HCT116 (cell line): Measurements from ENCODE around the gene SLC35D1.

Source experiments
- CTCF ChIP-seq, 3 experiments: fragments of 200-600 bp in 1 of 3; sonication (generic) in 1 of 3; IDR thresholded peaks in 2 of 3; conservative IDR thresholded peaks in 1 of 3; 2 replicates each; pipeline ENCODE4 v1.5.1; 2012 to 2017; ENCODE audit warnings: low read depth in 2 of 3, low read length in 2 of 3, antibody characterized with exemption in 1 of 3, borderline replicate concordance in 1 of 3, control low read depth in 1 of 3, mild to moderate bottlenecking in 1 of 3, mixed read lengths in 1 of 3, mixed run types in 1 of 3, moderate library complexity in 1 of 3; ENCODE audit not compliant: insufficient read depth in 1 of 3
- EZH2 ChIP-seq: fragments of 200-600 bp; sonication (generic); IDR thresholded peaks from 2 replicates; pipeline ENCODE4 v1.6.1; 2017; ENCODE audit warnings: antibody characterized with exemption, mixed run types
- EZH2phosphoT487 ChIP-seq: fragments of 200-600 bp; IDR thresholded peaks from 2 replicates; pipeline ENCODE4 v1.6.1; 2018; ENCODE audit warnings: antibody characterized with exemption, borderline replicate concordance
- REST ChIP-seq: IDR thresholded peaks from 2 replicates; pipeline ENCODE4 v1.6.1; 2012; ENCODE audit warnings: low read depth
- SIN3A ChIP-seq: IDR thresholded peaks from 2 replicates; pipeline ENCODE4 v1.6.1; 2012; ENCODE audit warnings: low read depth
- SP1 ChIP-seq: IDR thresholded peaks from 2 replicates; pipeline ENCODE4 v1.6.1; 2012; ENCODE audit warnings: low read depth
- ZFX ChIP-seq: fragments of 450-650 bp; IDR thresholded peaks from 2 replicates; pipeline ENCODE4 v1.6.1; 2017

GRCh38 chr1:66982561-66983260, 71.2 kb downstream of the SLC35D1 start:
- TF ChIP-seq EZH2phosphoT487 (no peak), CTCF (IDR thresholded peaks at IDR 0.05 in 2 of 3, conservative IDR thresholded peaks at IDR 0.05 in 1 of 3; ENCODE audit: borderline replicate concordance in 1 of 3, insufficient read depth in 1 of 3, low read depth in 2 of 3, low read length in 2 of 3) (no peak), EZH2 (no peak), ZFX (no peak), SP1 (no peak), SIN3A (no peak), REST (no peak)
